CD4-positive, alpha-beta T cell treated with Interleukin-15 for 1 hour (primary cell): ENCODE data around the gene ATP6V0D1.
"Not testable (repeated sequence)": the region's sequence is repeated elsewhere in the genome, so short reads cannot be mapped to it uniquely, and the experiment has no call there.

Source experiments
- DNase-seq: peaks from one replicate; pipeline ENCODE4 v3.0.0-alpha.2; 2020

ATP6V0D1 gene

GRCh38 chr16:67424261-67424615 lies 56.7 kb downstream of the ATP6V0D1 start:
- DNase-seq = no peak

- DNase-seq = no peak
Measured at GRCh38 chr16:67423611-67424260, 57.2 kb downstream of the ATP6V0D1 start.

GRCh38 chr16:67423015-67423414 lies 57.9 kb downstream of the ATP6V0D1 start:
- DNase-seq = no peak

- no peak for DNase-seq
Measured at GRCh38 chr16:67421030-67421429, 59.9 kb downstream of the ATP6V0D1 start.

- DNase-seq = no peak
Measured at GRCh38 chr16:67419931-67420330, 61.0 kb downstream of the ATP6V0D1 start.

GRCh38 chr16:67419502-67419901 lies 61.5 kb downstream of the ATP6V0D1 start:
- no peak for DNase-seq

- no peak for DNase-seq
Measured at GRCh38 chr16:67417333-67418061, 63.5 kb downstream of the ATP6V0D1 start.

GRCh38 chr16:67415872-67416793 lies 64.8 kb downstream of the ATP6V0D1 start, which contains the start of gene ZDHHC1:
Gene ZDHHC1 (minus strand): TSS chr16:67416477. CDS start chr16:67407775, 8,702 bp downstream.
- no peak for DNase-seq

- DNase-seq = not testable (repeated sequence)
Measured at GRCh38 chr16:67415421-67415820, 65.5 kb downstream of the ATP6V0D1 start.

- no peak for DNase-seq
Measured at GRCh38 chr16:67413978-67414911, 66.7 kb downstream of the ATP6V0D1 start.

GRCh38 chr16:67412294-67412693 lies 68.7 kb downstream of the ATP6V0D1 start:
- DNase-seq = no peak

GRCh38 chr16:67411339-67411738 lies 69.6 kb downstream of the ATP6V0D1 start:
- DNase-seq = no peak

GRCh38 chr16:67409631-67410030 lies 71.3 kb downstream of the ATP6V0D1 start:
- no peak for DNase-seq

- DNase-seq = no peak
Measured at GRCh38 chr16:67407788-67408452, 73.0 kb downstream of the ATP6V0D1 start.

- no peak for DNase-seq
Measured at GRCh38 chr16:67407176-67407787, 73.7 kb downstream of the ATP6V0D1 start.

GRCh38 chr16:67406111-67406971 lies 74.6 kb downstream of the ATP6V0D1 start:
- no peak for DNase-seq

- no peak for DNase-seq
Measured at GRCh38 chr16:67405336-67405735, 75.6 kb downstream of the ATP6V0D1 start.

- no peak for DNase-seq
Measured at GRCh38 chr16:67404740-67405226, 76.2 kb downstream of the ATP6V0D1 start.

GRCh38 chr16:67403976-67404555 lies 76.9 kb downstream of the ATP6V0D1 start:
- DNase-seq = no peak

GRCh38 chr16:67400901-67401300 lies 80.1 kb downstream of the ATP6V0D1 start:
- DNase-seq = no peak
